ENCODE measurements around the gene ELF1.

- TF ChIP-seq, protein P1, sequence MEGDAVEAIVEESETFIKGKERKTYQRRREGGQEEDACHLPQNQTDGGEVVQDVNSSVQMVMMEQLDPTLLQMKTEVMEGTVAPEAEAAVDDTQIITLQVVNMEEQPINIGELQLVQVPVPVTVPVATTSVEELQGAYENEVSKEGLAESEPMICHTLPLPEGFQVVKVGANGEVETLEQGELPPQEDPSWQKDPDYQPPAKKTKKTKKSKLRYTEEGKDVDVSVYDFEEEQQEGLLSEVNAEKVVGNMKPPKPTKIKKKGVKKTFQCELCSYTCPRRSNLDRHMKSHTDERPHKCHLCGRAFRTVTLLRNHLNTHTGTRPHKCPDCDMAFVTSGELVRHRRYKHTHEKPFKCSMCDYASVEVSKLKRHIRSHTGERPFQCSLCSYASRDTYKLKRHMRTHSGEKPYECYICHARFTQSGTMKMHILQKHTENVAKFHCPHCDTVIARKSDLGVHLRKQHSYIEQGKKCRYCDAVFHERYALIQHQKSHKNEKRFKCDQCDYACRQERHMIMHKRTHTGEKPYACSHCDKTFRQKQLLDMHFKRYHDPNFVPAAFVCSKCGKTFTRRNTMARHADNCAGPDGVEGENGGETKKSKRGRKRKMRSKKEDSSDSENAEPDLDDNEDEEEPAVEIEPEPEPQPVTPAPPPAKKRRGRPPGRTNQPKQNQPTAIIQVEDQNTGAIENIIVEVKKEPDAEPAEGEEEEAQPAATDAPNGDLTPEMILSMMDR (IDR thresholded peaks at IDR 0.05): no peak
- TF ChIP-seq ZBTB21 (CRISPR knock-in tag; IDR thresholded peaks at IDR 0.05; ENCODE audit: borderline replicate concordance): no peak
- TF ChIP-seq NFATC4 (CRISPR knock-in tag; IDR thresholded peaks at IDR 0.05): no peak
- TF ChIP-seq, protein P2, sequence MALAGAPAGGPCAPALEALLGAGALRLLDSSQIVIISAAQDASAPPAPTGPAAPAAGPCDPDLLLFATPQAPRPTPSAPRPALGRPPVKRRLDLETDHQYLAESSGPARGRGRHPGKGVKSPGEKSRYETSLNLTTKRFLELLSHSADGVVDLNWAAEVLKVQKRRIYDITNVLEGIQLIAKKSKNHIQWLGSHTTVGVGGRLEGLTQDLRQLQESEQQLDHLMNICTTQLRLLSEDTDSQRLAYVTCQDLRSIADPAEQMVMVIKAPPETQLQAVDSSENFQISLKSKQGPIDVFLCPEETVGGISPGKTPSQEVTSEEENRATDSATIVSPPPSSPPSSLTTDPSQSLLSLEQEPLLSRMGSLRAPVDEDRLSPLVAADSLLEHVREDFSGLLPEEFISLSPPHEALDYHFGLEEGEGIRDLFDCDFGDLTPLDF (CRISPR knock-in tag; IDR thresholded peaks at IDR 0.05): no peak
- TF ChIP-seq USF2 (CRISPR knock-in tag; IDR thresholded peaks at IDR 0.05): no peak
- no peak for TF ChIP-seq NFYB (CRISPR knock-in tag; conservative IDR thresholded peaks at IDR 0.05; ENCODE audit: low read depth)
- no peak for TF ChIP-seq SMAD3 (CRISPR knock-in tag; IDR thresholded peaks at IDR 0.05; ENCODE audit: borderline replicate concordance)
- no peak for TF ChIP-seq FOXP4 (CRISPR knock-in tag; IDR thresholded peaks at IDR 0.05)
- no peak for TF ChIP-seq JUN (CRISPR knock-in tag; IDR thresholded peaks at IDR 0.05)
- TF ChIP-seq, protein P3, sequence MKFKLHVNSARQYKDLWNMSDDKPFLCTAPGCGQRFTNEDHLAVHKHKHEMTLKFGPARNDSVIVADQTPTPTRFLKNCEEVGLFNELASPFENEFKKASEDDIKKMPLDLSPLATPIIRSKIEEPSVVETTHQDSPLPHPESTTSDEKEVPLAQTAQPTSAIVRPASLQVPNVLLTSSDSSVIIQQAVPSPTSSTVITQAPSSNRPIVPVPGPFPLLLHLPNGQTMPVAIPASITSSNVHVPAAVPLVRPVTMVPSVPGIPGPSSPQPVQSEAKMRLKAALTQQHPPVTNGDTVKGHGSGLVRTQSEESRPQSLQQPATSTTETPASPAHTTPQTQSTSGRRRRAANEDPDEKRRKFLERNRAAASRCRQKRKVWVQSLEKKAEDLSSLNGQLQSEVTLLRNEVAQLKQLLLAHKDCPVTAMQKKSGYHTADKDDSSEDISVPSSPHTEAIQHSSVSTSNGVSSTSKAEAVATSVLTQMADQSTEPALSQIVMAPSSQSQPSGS (CRISPR knock-in tag; IDR thresholded peaks at IDR 0.05; ENCODE audit: borderline replicate concordance, low read depth): no peak
- no peak for TF ChIP-seq NR3C1 (CRISPR knock-in tag; conservative IDR thresholded peaks at IDR 0.05; ENCODE audit: low read depth)
Measured at GRCh38 chr13:40992678-40993518, 26.2 kb downstream of the ELF1 start.

Measured in WTC11 (cell line).